Tibial nerve (tissue), 4 donors: ENCODE data around the gene ANKRD53. TPM values are rescaled to one million over a fixed set of nuclear protein-coding genes. Genes with fewer than 3 reads are reported as not detected.
"Not testable (repeated sequence)": the region's sequence is repeated elsewhere in the genome, so short reads cannot be mapped to it uniquely, and the experiment has no call there.

Source experiments
- DNase-seq, 2 donors: peaks; one replicate each; pipeline ENCODE4 v3.0.0-alpha.2; 2019; ENCODE audit warnings: low spot score in 2 of 2
- H3K27ac ChIP-seq, 4 donors: fragments of 200-600 bp; sonication (generic) in 3 of 4; one replicate each; pipeline ENCODE4 v1.5.1; 2017 to 2019; ENCODE audit warnings: mild to moderate bottlenecking in 1 of 4
- H3K27me3 ChIP-seq, 2 donors: fragments of 200-600 bp; sonication (generic) in 1 of 2; one replicate each; pipeline versions ENCODE4 v1.5.1 to v1.6.0; 2017 to 2019
- H3K36me3 ChIP-seq, 3 donors: fragments of 200-600 bp; sonication (generic); one replicate each; pipeline ENCODE4 v1.5.1; 2018 to 2019
- H3K4me1 ChIP-seq, 4 donors: fragments of 200-600 bp; sonication (generic) in 3 of 4; one replicate each; pipeline ENCODE4 v1.5.1; 2017 to 2019
- H3K4me3 ChIP-seq, 4 donors: fragments of 200-600 bp; sonication (generic) in 3 of 4; one replicate each; pipeline ENCODE4 v1.5.1; 2017 to 2019; ENCODE audit warnings: mild to moderate bottlenecking in 1 of 4, moderate library complexity in 1 of 4
- H3K9me3 ChIP-seq, 4 donors: fragments of 200-600 bp; sonication (generic) in 3 of 4; one replicate each; pipeline ENCODE4 v1.5.1; 2017 to 2019
- CTCF ChIP-seq, 5 experiments: fragments of 200-600 bp in 3 of 5; fragments of 450-650 bp in 2 of 5; sonication (generic) in 3 of 5; IDR thresholded peaks; one replicate each; pipeline ENCODE4 v1.5.1; 2016 to 2019; ENCODE audit warnings: antibody characterized with exemption in 5 of 5, mild to moderate bottlenecking in 3 of 5, moderate library complexity in 2 of 5
- EP300 ChIP-seq, 2 donors: sonication (generic); formaldehyde crosslinking; IDR thresholded peaks; one replicate each; pipeline ENCODE4 v1.6.1; 2017; ENCODE audit warnings: antibody characterized with exemption in 2 of 2, mild to moderate bottlenecking in 1 of 2
- POLR2A ChIP-seq, 2 donors: fragments of 450-650 bp; IDR thresholded peaks; one replicate each; pipeline ENCODE4 v1.6.1; 2017; ENCODE audit warnings: antibody characterized with exemption in 2 of 2, mild to moderate bottlenecking in 2 of 2, moderate library complexity in 2 of 2
- WGBS, 2 donors: methylation state at CpG; one replicate each; pipeline ENCODE4 v1.1.5; 2018; 5-methylcytosine and 5-hydroxymethylcytosine counted together
- total RNA-seq, 4 donors: library from RNA; depleted of rRNA; stranded (reverse); fragments of >200 nt; gene quantifications; one replicate each; pipeline ENCODE4 v1.1.0, GENCODE V29; 2016

ANKRD53 gene
- total RNA-seq, 4 donors from 2014 or later: 1.3 to 9.0 (median 2.7) TPM

DNA sequence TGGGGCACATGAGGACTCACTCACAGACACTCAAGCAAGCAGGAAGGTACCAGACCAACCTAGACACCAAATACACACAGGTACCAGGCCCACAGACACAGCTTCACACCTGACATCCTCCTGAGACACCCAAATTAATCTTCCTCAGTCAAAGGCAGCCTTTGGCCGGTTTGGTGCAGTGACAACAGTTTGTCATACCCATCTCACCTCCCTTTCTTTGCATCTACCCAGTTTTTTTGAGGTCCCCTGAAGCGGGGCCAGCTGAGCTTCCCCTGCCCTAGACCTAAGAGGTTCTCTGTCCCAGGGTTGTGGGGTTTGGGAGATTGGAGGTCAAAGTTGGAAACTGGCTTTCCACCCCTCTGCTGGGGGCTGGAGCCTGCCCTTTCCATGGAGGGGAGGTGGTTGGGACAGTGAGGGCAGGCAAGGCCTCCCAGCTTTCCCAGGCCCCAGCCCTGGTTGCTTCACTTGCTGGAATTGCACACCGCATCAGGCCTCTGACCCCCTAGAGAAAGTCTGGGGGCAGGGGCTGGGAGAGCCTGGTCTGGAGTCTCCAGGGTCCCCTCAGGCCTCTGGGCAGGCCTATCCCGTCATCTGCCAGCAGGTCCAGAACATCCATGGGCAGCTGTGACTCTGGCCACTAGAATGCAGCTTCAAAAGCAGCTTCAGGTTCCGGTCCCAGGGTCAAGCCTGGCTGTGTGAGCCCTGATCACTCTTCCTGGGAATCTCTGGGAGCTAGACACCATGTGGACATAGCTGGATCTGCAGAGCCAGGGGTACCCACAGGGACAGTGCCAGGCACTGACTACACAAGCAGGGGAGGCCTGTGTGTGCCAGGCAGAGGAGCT, 28.7 kb downstream of the ANKRD53 start:
- Histone ChIP-seq H3K9me3 (no peaks in the 10 kb centered on the region), H3K27ac (no peak overlapping the region), H3K36me3 (no peaks in the 10 kb centered on the region), H3K27me3 (peaks cover 0 to 12% of the 10 kb centered on the region in 2 donors), H3K4me3 (no peak overlapping the region), H3K4me1 (no peaks in the 10 kb centered on the region)
- no peak for TF ChIP-seq EP300 (IDR thresholded peaks at IDR 0.05)
- no peak for TF ChIP-seq POLR2A (IDR thresholded peaks at IDR 0.05)
- TF ChIP-seq CTCF (IDR thresholded peaks at IDR 0.05): no peak
- DNase-seq: no peak
- 59 to 71% methylated on average over 5 of the region's 5 CpGs for WGBS, 2 donors

- no peak for DNase-seq
- Histone ChIP-seq H3K36me3 (no peaks in the 10 kb centered on the region), H3K4me1 (no peaks in the 10 kb centered on the region), H3K9me3 (no peaks in the 10 kb centered on the region), H3K27ac (no peak overlapping the region), H3K4me3 (no peak overlapping the region), H3K27me3 (peaks cover 0 to 12% of the 10 kb centered on the region in 2 donors)
- TF ChIP-seq POLR2A (IDR thresholded peaks at IDR 0.05): no peak
- TF ChIP-seq EP300 (IDR thresholded peaks at IDR 0.05): no peak
- TF ChIP-seq CTCF (IDR thresholded peaks at IDR 0.05): no peak
- 82 to 90% methylated on average over 12 to 13 of the region's 13 CpGs for WGBS, 2 donors
Observed at GRCh38 chr2:71008342-71008741, 29.9 kb downstream of the ANKRD53 start.

DNA sequence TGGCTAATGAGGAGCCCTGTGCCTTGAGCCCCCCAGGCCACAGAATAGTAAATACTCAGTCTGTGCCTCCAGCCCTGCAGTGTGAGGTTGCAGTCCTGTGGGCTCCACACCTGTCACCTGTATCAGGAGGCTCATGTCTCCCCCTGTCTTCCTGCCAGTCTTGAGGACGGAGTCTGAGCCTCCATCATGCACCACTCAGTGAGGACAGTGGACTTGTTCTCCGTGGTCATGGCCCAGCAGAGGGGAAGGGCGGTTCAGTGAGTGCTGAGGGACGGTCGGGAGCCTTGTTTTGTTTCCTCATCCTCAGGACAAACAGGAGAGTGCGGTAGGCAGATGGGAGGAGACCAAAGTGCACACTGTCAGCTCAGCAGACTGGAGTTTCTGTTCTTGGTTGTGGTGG, 33.4 kb downstream of the ANKRD53 start:
- not testable (repeated sequence) for DNase-seq, H3K9me3 ChIP-seq, H3K27ac ChIP-seq, H3K4me3 ChIP-seq, H3K36me3 ChIP-seq, H3K4me1 ChIP-seq
- peaks cover 0 to 12% of the 10 kb centered on the region in 2 donors for H3K27me3 ChIP-seq
- WGBS, 2 donors: 33 to 35% methylated on average over 6 of the region's 6 CpGs

GRCh38 chr2:71018625-71019024, 40.2 kb downstream of the ANKRD53 start:
- Histone ChIP-seq H3K9me3 (no peaks in the 10 kb centered on the region), H3K27me3 (no peaks in the 10 kb centered on the region), H3K4me3 (no peak overlapping the region), H3K36me3 (no peaks in the 10 kb centered on the region), H3K4me1 (no peaks in the 10 kb centered on the region), H3K27ac (no peak overlapping the region)
- DNase-seq: no peak
- 90 to 92% methylated on average over 8 of the region's 8 CpGs for WGBS, 2 donors
- no peak for TF ChIP-seq EP300 (IDR thresholded peaks at IDR 0.05)
- no peak for TF ChIP-seq CTCF (IDR thresholded peaks at IDR 0.05)
- no peak for TF ChIP-seq POLR2A (IDR thresholded peaks at IDR 0.05)

- not testable (repeated sequence) for H3K4me3 ChIP-seq, H3K27me3 ChIP-seq, H3K36me3 ChIP-seq, H3K4me1 ChIP-seq, H3K27ac ChIP-seq, H3K9me3 ChIP-seq, DNase-seq
- 82 to 92% methylated on average over 6 of the region's 6 CpGs for WGBS, 2 donors
Observed at GRCh38 chr2:71019989-71020388, 41.6 kb downstream of the ANKRD53 start.

- DNase-seq, H3K36me3 ChIP-seq, H3K4me3 ChIP-seq, H3K27ac ChIP-seq, H3K9me3 ChIP-seq, H3K4me1 ChIP-seq, H3K27me3 ChIP-seq: not testable (repeated sequence)
- WGBS, 2 donors: 67 to 71% methylated on average over 14 of the region's 14 CpGs
Observed at GRCh38 chr2:71021394-71021793, 43.0 kb downstream of the ANKRD53 start.
